ENCODE measurements around the gene ERCC6. TPM values are rescaled to one million over a fixed set of nuclear protein-coding genes. Genes with fewer than 3 reads are reported as not detected.
A peak's percentile ranks its signal among the peaks of the same experiment; 100 is the strongest.

The ERCC6 gene
- total and polyA plus RNA-seq, 10 of the 15 experiments (the other 5 are each of a cell fraction or from before 2014, with no cell fraction given): 4.3 to 15.6 (median 7.8) TPM

- TF ChIP-seq BCLAF1 (IDR thresholded peaks at IDR 0.05) (no peak), NFIC (IDR thresholded peaks at IDR 0.05; ENCODE audit: low read depth, low read length) (no peak), FOXM1 (IDR thresholded peaks at IDR 0.05; ENCODE audit: low read depth, low read length) (no peak), ATF7 (IDR thresholded peaks at IDR 0.05; ENCODE audit: low read depth) (no peak), SMARCA5 (IDR thresholded peaks at IDR 0.05) (peak; percentile 58), IKZF1 (conservative IDR thresholded peaks at IDR 0.05) (peak; percentile 89), ZZZ3 (IDR thresholded peaks at IDR 0.05; ENCODE audit: control insufficient read depth, insufficient read length, low read depth) (no peak), ZBTB11 (CRISPR knock-in tag; IDR thresholded peaks at IDR 0.05) (no peak), ESRRA (IDR thresholded peaks at IDR 0.05; ENCODE audit: low read length) (no peak), HDAC2 (IDR thresholded peaks at IDR 0.05) (no peak), KDM1A (IDR thresholded peaks at IDR 0.05; ENCODE audit: borderline replicate concordance) (no peak)
Measured at GRCh38 chr10:49538381-49539319, at the start of gene ERCC6 (continued).

All from GM12878 (cell line).